ENCODE data around the gene BMF.

DNA sequence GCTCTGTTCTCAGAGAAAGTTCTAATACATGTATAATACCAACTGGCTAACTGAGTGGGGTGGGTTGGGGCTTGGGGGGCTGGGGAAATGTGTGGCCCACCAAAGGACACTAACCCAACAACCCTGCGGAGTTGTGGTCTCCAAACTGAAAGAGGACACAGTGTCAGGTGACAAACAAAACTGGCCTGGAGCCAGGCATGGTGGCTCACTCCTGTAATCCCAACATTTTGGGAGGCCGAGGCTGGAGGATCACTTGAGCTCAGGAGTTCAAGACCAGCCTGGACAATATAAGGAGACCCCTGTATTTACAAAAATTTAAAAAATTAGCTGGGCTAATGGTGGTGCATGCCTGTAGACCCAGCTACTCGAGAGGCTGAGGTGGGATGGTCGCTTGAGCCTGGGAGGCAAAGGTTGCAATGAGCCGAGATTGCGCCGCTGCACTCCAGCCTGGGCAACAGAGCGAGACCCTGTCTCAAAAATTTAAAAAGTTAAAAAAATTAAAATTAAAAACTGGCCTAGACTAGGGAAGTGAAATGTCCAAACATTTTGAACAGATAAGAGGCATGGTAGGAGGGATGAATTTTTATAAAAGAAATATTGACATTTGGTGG, 38.0 kb downstream of the BMF start:
- TF ChIP-seq EZH2 (IDR thresholded peaks at IDR 0.05; ENCODE audit: insufficient read depth, poor library complexity, severe bottlenecking) = no peak
- TF ChIP-seq EZH2phosphoT487 (IDR thresholded peaks at IDR 0.05; ENCODE audit: insufficient read depth, low read depth) = no peak
